Activated CD4-positive, alpha-beta T cell treated with anti-CD3 and anti-CD28 coated beads, Interleukin-10, Interleukin-2, amounts not matched to agents 100 ng/mL and 50 ng/mL, durations not matched to agents 16 hours and 8 hours (primary cell): ENCODE data around the gene C12orf60.

Source experiments
- DNase-seq: peaks from one replicate; pipeline ENCODE4 v3.0.0-alpha.2; 2020

The C12orf60 gene

DNA sequence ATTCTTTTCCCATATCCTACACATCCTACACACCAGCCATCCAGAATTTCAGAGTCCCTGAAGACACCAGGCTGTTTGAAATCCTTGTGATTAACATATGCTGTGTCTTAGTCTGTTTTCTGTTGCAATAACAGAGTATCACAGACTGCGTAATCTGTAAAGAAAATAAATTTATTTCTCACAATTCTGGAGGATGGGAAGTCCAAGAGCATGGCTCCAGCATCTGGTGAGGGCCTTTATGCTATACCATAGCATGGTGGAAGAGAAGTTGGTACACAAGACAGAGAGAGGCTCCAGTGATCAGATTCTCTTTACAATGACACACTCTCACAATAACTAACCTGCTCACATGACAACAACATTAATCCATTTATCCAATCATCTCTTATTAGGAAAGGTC, 35.8 kb downstream of the C12orf60 start:
- no peak for DNase-seq

DNA sequence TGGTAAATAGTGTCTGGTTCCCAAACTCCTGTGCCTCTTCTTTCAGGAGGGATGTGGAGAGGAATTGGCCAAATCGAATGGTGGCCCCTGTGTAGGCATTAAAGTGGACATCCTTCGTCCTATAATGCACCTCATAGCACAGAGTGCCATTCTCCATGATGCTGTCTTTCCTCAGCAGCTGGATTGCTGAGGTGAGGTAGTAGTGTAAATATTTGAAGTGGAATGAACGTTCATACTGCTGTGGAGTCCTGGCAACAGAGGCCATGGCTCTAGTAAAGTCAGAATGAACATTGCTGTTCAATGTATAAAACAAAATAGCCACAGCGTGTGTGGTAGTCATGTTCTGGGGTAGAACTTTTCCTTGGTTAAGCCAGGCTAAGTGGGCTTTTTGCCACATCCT, 37.1 kb downstream of the C12orf60 start:
- DNase-seq = no peak

DNA sequence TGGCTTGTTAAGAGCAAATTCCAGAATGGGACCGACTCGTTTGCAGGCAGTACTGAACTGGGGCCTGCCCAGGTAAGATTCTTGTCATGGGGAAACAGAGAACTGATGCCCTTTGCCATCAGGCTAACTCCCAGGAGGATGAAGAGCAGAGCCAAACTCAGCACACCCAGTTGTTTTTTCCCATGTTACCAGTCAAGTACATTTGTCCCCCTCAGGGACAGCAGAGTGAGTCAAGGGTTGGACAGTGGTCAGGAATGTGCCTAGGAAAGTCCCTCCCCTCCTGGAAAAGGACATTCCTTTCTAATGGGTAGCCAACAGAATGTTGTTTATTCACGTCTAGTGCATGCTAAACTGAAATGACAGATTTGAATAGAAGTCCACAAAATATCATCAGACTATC, 38.3 kb downstream of the C12orf60 start:
- no peak for DNase-seq

DNA sequence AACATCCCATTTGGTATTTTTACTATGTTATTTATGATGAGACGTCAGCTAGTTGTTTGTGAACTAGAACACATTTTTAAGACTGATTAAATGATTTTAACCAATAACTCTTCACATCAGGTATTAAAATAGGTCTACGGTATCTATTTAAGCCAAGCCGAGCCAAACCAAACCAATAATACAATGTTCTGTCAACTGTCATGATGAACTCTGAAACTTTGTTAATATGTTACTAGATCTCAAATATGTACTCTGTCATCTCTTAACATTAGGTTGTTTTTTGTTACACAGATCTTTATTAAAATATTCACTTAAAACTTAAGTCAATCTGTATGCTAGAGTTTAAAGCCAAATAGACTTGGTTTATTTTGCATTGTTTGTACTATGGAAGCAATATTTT, 38.8 kb downstream of the C12orf60 start:
- no peak for DNase-seq

DNA sequence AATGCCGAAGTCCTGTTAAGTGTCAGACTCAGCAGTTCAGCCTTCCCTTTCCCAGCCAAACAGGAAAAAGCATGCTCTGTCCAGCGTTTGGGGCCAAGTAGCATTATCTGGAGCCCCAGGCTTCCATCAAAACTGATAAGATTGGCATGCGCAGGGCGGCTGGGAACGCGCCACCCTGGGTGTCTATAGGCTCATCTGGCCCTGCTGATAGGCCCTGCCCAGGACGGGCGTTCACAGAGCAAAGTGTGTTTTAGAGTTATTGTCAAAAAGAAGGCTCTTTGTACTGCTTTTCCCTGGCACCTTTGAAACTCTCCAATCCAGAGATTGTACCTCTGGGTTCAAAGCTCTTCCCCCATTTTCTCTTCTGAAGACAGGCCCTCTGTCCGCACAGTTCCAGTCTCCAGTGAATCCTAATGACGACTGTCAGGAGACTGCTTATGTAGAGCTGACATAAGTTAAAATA, 40.0 kb downstream of the C12orf60 start, which contains the start of gene ART4:
Gene ART4 (minus strand): TSS at position 102 of the 463 bp plus-strand sequence. CDS start 413 bp downstream, outside the sequence.
- no peak for DNase-seq

DNA sequence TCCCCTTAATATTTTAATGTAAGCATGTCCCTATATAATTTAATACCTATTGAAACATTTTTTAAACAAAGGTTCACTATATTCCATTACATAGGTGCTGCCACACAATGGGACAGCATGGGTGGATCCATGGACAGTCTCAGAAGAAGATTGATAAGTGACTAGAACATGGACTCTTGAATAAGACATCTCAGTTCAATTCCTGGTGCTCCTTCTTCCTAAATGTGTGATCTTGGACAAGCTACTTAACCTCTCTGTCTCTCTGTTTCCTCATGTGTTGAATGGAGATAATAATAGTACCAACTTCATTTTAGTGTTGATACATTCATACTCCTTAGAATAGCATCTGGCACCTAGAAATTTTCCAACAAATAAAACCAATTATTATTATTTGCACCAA, 40.9 kb downstream of the C12orf60 start:
- no peak for DNase-seq

DNA sequence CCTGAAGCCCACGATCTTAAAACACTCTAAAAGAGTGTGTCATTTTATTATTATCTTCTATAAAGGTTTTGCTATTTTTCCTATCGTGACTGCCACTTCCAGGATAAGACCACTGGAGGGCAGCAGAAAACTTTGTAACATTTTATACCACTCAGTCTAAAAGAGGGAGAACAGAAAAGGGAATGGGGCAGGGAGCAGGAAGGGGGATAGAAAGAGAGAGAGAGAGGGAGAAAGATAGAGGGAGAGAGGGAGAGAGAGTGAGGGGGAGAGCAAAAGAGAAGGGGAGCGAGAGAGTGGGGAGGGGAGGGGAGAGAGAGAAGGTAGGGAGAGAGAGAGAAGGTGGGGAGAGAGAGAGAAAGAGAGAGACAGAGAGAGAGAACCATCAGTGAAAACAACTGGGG, 41.9 kb downstream of the C12orf60 start:
- peak; percentile 56 for DNase-seq

DNA sequence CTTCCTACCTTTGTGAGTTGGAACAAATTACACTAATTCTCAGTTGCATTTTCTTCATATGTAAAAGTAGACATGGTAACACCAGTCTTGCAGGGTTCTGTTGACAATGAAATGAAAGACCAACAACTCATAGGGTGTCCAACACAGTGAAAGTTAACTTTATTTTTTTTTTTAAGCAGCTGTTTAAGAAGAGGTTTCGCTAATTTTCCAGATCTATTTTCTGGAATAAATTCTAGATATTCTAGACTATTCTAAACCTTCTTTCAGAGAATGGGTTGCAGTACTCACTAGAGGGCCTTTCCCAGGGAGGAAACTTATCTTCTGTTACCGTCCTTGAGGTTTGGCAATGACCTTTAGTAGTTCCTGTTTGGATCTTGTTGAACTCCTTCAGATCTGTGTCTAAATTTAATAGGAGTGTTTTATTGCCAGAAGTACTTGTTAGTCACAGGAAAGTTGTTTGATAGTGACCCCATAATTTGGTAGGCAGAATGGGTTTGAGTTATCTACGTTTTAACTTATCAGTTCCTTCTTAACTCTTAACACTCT, 42.6 kb downstream of the C12orf60 start:
- no peak for DNase-seq

DNA sequence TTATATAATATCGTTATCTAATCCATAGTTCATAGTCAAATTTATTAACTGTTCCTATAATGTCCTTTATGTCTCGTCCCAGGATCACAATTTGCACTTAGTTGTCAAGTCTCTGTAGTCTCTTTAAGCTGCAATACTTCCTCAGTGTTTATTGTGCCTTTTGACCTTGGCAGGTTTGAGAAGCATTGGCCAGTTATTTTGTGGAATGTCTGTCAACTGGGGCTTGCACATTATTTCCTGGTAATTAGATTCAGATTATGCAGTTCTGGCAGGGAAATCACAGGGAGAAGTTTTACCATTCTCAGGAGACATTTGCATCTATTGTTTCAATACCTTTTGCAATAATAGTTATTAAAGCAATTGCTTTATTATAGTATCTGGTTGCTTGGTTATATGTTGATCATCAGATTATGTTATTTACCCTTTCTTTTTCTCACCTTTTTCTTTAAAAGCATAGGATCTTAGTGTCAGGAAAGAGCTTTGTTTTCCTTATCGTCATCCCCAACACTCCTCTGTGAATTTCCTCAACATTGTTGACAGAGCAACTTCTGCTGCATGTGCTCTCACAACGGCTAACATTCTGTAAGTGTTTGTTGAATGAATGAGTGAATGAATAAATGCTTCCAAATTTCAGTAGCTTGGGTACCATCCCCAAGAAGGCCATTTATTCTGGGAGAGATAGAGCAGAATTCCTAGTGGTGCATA, 43.6 kb downstream of the C12orf60 start:
- no peak for DNase-seq

DNA sequence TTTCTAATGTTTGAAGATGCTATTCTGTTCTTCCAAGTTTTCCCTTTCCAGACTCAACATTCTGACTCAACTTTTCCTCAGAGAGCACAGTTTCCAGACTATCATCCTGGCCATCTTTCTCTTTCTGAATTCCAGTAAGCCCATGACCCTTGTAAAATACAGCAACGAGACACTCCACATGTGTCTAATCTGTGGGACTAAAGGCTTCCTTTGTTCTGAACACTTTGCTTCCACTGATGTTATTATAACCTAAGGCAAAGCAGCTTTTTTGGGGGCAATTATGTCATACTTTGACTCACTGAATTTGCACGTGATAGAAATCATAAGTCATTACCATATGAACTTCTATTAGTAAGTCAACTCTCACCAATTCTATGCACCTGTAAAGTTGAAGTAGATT, 46.2 kb downstream of the C12orf60 start:
- DNase-seq = no peak

DNA sequence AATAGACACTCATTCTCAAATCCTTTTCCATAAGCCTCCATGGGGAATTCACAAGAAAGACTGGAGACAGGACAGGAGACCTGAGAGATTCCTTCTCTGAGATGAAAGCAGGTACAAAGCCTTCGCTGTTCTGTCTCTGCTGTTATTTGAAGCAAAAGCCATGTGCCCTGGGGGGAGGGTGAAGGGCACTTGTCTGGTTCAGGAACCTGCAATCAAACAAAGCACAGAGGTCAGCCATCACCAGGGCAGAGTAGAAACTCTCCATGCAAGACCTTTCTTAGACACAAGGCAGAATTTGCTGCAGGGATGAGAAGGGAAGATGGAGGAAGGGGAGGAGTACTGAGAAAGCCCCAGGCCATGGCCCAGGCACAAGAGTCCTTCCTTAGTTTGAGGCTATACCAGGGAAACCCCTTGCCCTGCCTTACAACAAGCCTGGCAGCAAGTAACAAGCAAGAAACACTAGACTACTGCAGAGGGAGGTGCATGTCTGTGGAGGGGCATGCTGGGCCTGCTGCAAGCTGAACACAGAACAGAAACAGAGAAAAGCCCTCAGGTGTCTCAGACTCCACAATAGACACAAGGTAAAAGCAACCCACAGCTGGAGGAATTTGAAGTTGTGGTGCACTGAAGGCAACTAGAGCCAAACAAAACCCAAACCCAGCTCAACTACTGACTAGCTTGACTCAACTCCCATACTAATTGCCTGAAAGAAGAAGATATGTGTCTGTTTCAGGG, 47.6 kb downstream of the C12orf60 start:
- no peak for DNase-seq

DNA sequence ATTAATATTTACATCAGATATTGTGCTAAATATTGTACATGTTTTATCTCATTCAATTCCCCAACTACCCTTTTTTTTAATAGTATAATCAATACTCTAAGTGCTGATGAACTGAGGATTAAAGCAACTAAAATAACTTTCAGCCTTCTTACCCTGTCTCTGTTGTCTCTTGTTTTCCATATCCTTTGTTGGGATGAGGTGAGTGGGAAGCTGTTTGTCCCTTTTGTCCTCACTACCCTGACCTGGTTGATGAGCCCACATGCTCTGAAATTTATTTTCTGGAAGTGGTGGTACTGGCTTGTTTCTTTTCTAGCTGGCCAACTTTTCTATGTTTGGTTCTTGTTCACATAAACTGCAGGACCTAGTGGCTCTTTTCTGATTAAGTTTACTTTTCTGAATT, 49.4 kb downstream of the C12orf60 start:
- DNase-seq = no peak

DNA sequence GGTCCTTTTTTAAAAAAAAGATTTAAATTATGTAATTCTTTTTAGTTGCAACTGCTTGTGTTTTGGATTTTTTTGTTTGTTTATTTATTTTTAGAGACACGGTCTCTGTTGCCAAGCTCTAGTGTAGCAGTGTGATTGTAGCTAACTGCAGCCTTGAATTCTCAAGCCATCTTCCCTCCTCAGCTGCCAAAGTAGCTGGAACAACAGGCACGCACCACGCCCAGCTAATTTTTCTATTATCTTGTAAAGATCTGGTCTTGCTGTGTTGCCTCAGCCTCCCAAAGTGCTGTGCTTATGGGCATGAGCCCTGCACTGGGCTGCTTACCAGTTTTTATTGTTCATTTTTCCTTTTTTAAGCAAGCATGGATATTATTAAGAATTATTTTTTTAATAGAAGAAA, 50.5 kb downstream of the C12orf60 start:
- no peak for DNase-seq

DNA sequence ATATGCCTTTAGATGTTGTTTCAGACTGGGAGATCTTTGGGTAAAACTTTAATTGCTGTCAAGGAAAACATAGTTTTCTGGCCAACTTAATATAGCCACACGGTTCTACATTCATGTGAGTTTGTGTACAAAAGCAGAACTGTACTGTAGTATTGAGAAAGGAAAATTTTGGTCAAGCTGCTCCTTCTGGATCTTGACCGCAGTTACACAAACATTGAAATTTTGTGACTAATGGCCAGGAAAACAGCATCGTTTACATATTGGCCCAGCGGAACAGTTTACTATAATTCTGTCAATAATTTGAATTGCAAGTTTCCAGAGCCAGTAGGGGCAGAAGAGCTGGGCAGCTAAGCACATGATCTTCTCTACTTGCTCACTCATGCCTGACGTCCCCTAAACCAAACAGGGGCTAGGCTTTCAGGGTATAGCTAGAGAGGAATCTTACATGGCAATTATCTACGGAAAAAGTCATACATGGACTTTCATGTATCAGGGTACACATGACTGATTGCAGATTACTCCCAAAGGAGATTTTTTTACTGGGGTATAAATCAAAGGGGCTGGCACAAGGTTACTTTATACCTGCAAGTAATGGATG, 51.2 kb downstream of the C12orf60 start:
- no peak for DNase-seq

DNA sequence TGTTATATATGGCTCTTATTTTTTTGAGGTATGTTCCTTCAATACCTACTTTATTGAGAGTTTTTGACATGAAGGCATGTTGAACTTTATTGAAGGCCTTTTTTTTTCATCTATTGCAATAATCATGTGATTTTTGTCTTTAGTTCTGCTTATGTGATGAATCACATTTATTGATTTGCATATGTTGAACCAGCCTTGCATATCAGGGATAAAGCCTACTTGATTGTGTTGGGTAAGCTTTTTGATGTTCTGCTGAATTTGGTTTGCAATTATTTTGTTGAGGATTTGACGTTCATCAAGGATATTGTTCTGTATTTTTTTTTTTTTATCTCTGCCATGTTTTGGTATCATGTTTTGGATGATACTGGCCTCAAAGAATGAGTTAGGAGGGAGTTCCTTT, 55.0 kb downstream of the C12orf60 start:
- no peak for DNase-seq

DNA sequence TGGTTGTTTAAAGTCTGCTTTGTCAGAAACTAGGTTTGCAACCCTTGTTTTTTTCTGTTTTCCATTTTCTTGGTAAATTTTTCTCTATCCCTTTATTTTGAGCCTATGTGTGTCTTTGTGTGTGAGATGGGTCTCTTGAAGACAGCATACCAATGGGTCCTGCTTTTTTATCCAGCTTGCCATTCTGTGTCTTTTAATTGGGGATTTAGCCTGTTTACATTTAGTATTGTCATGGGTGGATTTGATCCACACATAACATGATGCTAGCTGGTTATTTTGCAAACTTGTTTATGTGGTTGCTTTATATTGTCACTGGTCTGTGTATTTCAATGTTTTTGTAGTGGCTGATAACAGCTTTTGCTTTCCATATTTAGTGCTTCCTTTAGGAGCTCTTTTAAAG, 57.0 kb downstream of the C12orf60 start:
- DNase-seq = no peak

DNA sequence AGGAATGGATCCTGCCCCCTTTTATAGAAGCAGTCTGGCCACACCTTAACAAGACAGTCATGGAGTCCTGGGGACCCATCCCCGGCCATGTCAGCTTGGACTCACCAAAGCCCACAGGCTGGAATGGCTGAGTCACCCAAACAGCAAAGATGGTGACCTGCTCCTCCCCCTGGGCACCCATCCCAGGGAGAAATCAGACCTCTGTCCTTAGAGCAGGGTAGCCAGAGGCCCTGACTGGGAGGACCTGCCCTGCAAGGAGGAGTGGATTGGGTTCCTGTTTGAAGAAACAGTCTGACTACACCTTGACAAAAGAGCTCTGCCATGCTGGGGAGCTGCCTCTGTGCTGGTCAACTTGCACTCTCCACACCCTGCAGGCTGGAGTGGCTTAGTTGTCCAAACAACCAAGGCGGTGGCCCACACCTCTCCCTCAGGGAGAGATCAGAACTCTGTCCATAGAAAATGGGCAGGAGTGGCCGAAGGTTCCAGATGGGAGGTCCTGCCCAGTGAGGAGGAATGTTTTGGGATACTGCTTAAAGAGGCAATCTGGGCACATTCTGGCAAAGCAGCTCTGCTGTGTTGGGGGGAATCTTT, 65.5 kb downstream of the C12orf60 start:
- no peak for DNase-seq

DNA sequence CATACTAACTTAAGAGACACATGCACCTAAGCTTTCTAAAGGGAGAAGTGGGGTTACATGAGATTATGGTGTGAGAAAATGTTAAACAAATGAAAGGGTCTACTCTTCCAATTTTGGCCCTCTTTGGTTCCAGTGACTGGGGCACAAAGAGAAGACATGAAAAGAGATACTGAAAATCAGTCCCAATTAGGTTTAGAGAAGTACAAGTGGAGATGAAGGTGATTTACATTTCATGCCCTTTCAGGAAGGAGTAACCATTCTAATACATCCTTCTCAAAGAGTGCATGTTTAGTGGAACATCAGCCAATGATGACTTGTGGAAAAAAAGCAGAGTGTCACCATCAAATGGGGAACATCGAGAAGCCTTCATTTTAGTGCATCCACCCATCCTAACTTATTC, 67.8 kb downstream of the C12orf60 start:
- no peak for DNase-seq

DNA sequence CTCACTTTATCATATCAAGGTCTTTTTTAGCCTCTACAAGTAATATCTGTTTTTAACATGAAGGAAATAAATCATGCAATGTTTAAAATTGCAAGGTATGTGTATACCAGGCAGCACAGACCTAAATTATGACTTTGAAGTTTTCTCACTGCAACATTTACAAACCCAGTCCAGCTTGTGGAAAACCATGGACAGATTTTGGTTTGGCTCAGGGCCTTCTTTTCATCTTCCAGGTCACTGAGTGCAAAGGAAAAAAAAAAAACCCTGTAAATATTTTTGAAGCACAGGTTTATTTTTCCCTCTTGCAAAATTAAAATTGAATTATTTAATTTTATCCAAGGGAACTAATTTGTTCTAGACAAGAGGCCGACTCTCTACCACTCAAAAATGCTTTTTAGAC, 68.4 kb downstream of the C12orf60 start:
- DNase-seq = no peak

DNA sequence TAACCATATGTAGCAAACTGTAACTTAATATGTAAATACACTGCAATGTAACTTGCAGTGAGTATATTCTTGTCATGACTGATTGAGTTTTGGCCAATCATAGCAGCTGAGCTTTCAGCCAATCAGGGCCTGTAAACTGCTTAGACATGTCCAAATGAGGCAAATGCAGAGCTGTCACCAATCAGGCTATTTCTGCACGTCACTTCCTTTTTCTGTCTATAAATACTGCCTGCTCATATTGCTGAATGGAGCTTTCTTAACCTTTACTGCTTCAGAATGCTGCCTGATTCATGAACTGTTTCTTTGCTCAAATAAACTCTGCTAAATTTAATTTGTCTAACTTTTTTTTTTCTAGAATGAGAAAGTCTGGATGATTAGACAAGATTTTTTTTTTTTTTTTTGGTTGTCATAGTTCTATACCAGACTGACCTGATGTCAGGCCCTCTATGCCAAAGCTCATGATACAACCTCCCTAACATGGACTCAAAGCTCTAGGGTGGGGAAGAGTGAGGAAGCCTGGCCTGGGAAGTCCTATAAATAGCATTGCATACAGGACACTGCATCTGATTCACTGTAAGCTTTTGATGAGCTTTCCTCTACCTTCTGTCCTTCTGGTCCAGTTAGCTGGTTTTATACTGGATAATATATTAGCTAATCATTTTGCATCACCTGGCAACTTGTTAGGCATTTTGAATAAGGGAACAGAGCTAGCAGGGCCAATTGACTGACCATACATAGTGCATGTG, 70.1 kb downstream of the C12orf60 start:
- DNase-seq = no peak
